ENCODE measurements around the gene CNR2.
A peak's percentile ranks its signal among the peaks of the same experiment; 100 is the strongest.
"Not testable (repeated sequence)": the region's sequence is repeated elsewhere in the genome, so short reads cannot be mapped to it uniquely, and the experiment has no call there.

Gene CNR2

GRCh38 chr1:23827717-23828116 is 85.4 kb downstream of the CNR2 start:
- DNase-seq: no peak

- not testable (repeated sequence) for DNase-seq
Observed at GRCh38 chr1:23826590-23826989, 86.6 kb downstream of the CNR2 start.

GRCh38 chr1:23825762-23826522 is 87.2 kb downstream of the CNR2 start:
- DNase-seq: no peak

- peak; percentile 80 to 90 for DNase-seq
Observed at GRCh38 chr1:23825076-23825761, 87.9 kb downstream of the CNR2 start, which contains the start of gene HMGCL. HMGCL (minus strand) TSS chr1:23825429; CDS start chr1:23825415, 14 bp downstream.

- no peak for DNase-seq
Observed at GRCh38 chr1:23824711-23825075, 88.5 kb downstream of the CNR2 start.

- DNase-seq: no peak
Observed at GRCh38 chr1:23823767-23824166, 89.4 kb downstream of the CNR2 start.

All from SHP77 (cell line).